Endodermal cell (in vitro differentiated cells): ENCODE results near the gene CHD9. TPM values are rescaled to one million over a fixed set of nuclear protein-coding genes. Genes with fewer than 3 reads are reported as not detected.
"Not testable (repeated sequence)": the region's sequence is repeated elsewhere in the genome, so short reads cannot be mapped to it uniquely, and the experiment has no call there.

Experiments
- DNase-seq: peaks from one replicate; pipeline ENCODE4 v3.0.0-alpha.2; 2017
- H3K27ac ChIP-seq: 2 replicates; pipeline ENCODE4 v1.5.1; 2013; ENCODE audit warnings: mild to moderate bottlenecking, low read depth, low read length, moderate library complexity
- H3K27me3 ChIP-seq: 2 replicates; pipeline ENCODE4 v1.6.1; 2013; ENCODE audit warnings: mild to moderate bottlenecking, low read length, moderate library complexity; ENCODE audit not compliant: insufficient read depth, control insufficient read depth, poor library complexity, severe bottlenecking
- H3K36me3 ChIP-seq: 2 replicates; pipeline ENCODE4 v1.7.0; 2013; ENCODE audit warnings: mild to moderate bottlenecking, low read length, moderate library complexity; ENCODE audit not compliant: control insufficient read depth, insufficient read depth
- H3K4me1 ChIP-seq: one replicate; pipeline ENCODE4 v1.7.0; 2013; ENCODE audit warnings: low read length; ENCODE audit not compliant: control insufficient read depth, insufficient read depth
- H3K4me3 ChIP-seq: 2 replicates; pipeline ENCODE4 v1.5.1; 2013; ENCODE audit warnings: mild to moderate bottlenecking, low read length, moderate library complexity
- H3K9ac ChIP-seq: 2 replicates; pipeline ENCODE4 v1.6.1; 2013; ENCODE audit warnings: mild to moderate bottlenecking, low read length, moderate library complexity; ENCODE audit not compliant: poor library complexity, severe bottlenecking; ENCODE audit errors: extremely low read depth
- H3K9me3 ChIP-seq: 2 replicates; pipeline ENCODE4 v1.6.1; 2013; ENCODE audit warnings: mild to moderate bottlenecking, low read length, moderate library complexity; ENCODE audit not compliant: control insufficient read depth
- H3K27ac Mint-ChIP-seq: 2 replicates; pipeline ENCODE4 v1.8.0; 2020; ENCODE audit warnings: mixed read lengths
- H3K27me3 Mint-ChIP-seq: 2 replicates; pipeline ENCODE4 v1.8.0; 2021; ENCODE audit warnings: mild to moderate bottlenecking, mixed read lengths; ENCODE audit not compliant: insufficient read depth
- H3K36me3 Mint-ChIP-seq: 2 replicates; pipeline ENCODE4 v1.8.0; 2020; ENCODE audit warnings: low read depth, mixed read lengths
- H3K4me1 Mint-ChIP-seq: 2 replicates; pipeline ENCODE4 v1.8.0; 2020; ENCODE audit warnings: mixed read lengths
- H3K4me3 Mint-ChIP-seq: 2 replicates; pipeline ENCODE4 v1.8.0; 2020; ENCODE audit warnings: mild to moderate bottlenecking, moderate library complexity, mixed read lengths
- H3K9me3 Mint-ChIP-seq: 2 replicates; pipeline ENCODE4 v1.8.0; 2020; ENCODE audit warnings: mild to moderate bottlenecking, mixed read lengths
- CTCF ChIP-seq: fragments of 200-600 bp; sonication (generic); conservative IDR thresholded peaks from 2 replicates; pipeline ENCODE4 v1.5.0; 2021; ENCODE audit warnings: antibody characterized with exemption, mild to moderate bottlenecking
- WGBS, 2 experiments: methylation state at CpG; one replicate each; pipeline versions ENCODE4 v1.1.5 to v1.1.7; 2013; ENCODE audit warnings: missing lambda C conversion rate in 2 of 2, mixed read lengths in 1 of 2; ENCODE audit not compliant: insufficient coverage in 1 of 2, insufficient read length in 1 of 2; 5-methylcytosine and 5-hydroxymethylcytosine counted together
- total RNA-seq, 2 donors: library from RNA; stranded (reverse); fragmentation: NEBNext Ultra II Directional in 1 of 2; extraction: Animal tissue kit (Norgen Biotek cat#: 25700) in 1 of 2; gene quantifications; 2 replicates in 1 of 2; 3 replicates in 1 of 2; pipeline ENCODE4 v1.2.1, GENCODE V29; 2021

CHD9 gene
- total RNA-seq, 2 donors from 2014 or later, result 36.8 to 40.5 TPM

GRCh38 chr16:53043428-53043831, 11.4 kb upstream of the CHD9 start:
- Histone ChIP-seq H3K9ac (peak overlapping the region; percentile 86), H3K36me3 (no peaks in the 10 kb centered on the region), H3K27me3 (no peaks in the 10 kb centered on the region), H3K4me3 (peak overlapping the region; percentile 82), H3K9me3 (peaks cover 12% of the 10 kb centered on the region), H3K4me1 (peaks cover 11% of the 10 kb centered on the region), H3K27ac (no peak overlapping the region)
- peak; percentile 69 for DNase-seq
- peak overlapping the region; percentile 97 for H3K27ac Mint-ChIP-seq
- peaks cover 23% of the 10 kb centered on the region for H3K36me3 Mint-ChIP-seq
- peaks cover 29% of the 10 kb centered on the region for H3K9me3 Mint-ChIP-seq
- WGBS, 2 experiments, result 5 to 26% methylated on average over 4 to 5 of the region's 5 CpGs
- H3K4me3 Mint-ChIP-seq, result peak overlapping the region; percentile 89
- no peak for TF ChIP-seq CTCF
- peaks cover 7% of the 10 kb centered on the region for H3K27me3 Mint-ChIP-seq
- H3K4me1 Mint-ChIP-seq, result peaks cover 61% of the 10 kb centered on the region

GRCh38 chr16:53043986-53044601, 10.7 kb upstream of the CHD9 start:
- Histone ChIP-seq H3K27ac (peak overlapping the region; percentile 7), H3K27me3 (no peaks in the 10 kb centered on the region), H3K4me1 (peaks cover 11% of the 10 kb centered on the region), H3K4me3 (peak overlapping the region; percentile 82), H3K9ac (peak overlapping the region; percentile 86), H3K9me3 (peaks cover 12% of the 10 kb centered on the region), H3K36me3 (no peaks in the 10 kb centered on the region)
- Mint-ChIP-seq H3K4me3 (peak overlapping the region; percentile 89), H3K9me3 (peaks cover 30% of the 10 kb centered on the region), H3K36me3 (peaks cover 21% of the 10 kb centered on the region), H3K4me1 (peaks cover 61% of the 10 kb centered on the region), H3K27me3 (peaks cover 11% of the 10 kb centered on the region), H3K27ac (peak overlapping the region; percentile 97)
- peak; percentile 97 for DNase-seq
- TF ChIP-seq CTCF, result no peak
- 4 to 5% methylated on average over 7 to 11 of the region's 11 CpGs for WGBS, 2 experiments

- peaks cover 25% of the 10 kb centered on the region for H3K9me3 Mint-ChIP-seq
- H3K27ac Mint-ChIP-seq, result peak overlapping the region; percentile 97
- peaks cover 12% of the 10 kb centered on the region for H3K9me3 ChIP-seq
- 71 to 93% methylated on average over 5 to 6 of the region's 6 CpGs for WGBS, 2 experiments
- no peak overlapping the region for H3K27ac ChIP-seq
- H3K4me3 Mint-ChIP-seq, result peak overlapping the region; percentile 89
- peaks cover 11% of the 10 kb centered on the region for H3K4me1 ChIP-seq
- H3K27me3 ChIP-seq, result no peaks in the 10 kb centered on the region
- no peak for DNase-seq
- H3K4me3 ChIP-seq, result peak overlapping the region; percentile 47
- TF ChIP-seq CTCF, result no peak
- H3K36me3 ChIP-seq, result no peaks in the 10 kb centered on the region
- peaks cover 17% of the 10 kb centered on the region for H3K27me3 Mint-ChIP-seq
- H3K4me1 Mint-ChIP-seq, result peaks cover 52% of the 10 kb centered on the region
- peaks cover 11% of the 10 kb centered on the region for H3K36me3 Mint-ChIP-seq
- peak overlapping the region; percentile 86 for H3K9ac ChIP-seq
Observed at GRCh38 chr16:53045341-53046220, 9.2 kb upstream of the CHD9 start.

DNA sequence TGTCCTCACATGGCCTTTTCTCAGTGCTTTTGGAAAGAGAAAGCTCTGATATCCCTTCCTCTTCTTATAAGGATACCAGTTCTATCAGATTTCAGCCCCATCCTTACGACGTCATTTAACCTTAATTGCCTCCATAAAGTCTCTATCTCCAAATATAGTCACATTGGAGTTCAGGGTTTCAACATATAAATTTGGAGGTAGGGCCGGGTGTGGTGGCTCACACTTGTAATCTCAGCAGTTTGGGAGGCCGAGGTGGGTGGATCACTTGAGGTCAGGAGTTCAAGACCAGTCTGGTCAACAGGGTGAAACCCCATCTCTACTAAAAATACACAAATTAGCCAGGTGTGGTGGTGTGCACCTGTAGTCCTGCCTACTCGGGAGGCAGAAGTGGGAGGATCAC, 7.3 kb upstream of the CHD9 start:
- DNase-seq, H3K36me3 Mint-ChIP-seq, H3K27me3 ChIP-seq, H3K9ac ChIP-seq, H3K36me3 ChIP-seq, H3K27ac ChIP-seq, H3K27ac Mint-ChIP-seq, H3K4me3 Mint-ChIP-seq: not testable (repeated sequence)
- peaks cover 36% of the 10 kb centered on the region for H3K4me1 Mint-ChIP-seq
- H3K9me3 Mint-ChIP-seq, result peaks cover 23% of the 10 kb centered on the region
- peaks cover 11% of the 10 kb centered on the region for H3K4me1 ChIP-seq
- H3K9me3 ChIP-seq, result peaks cover 12% of the 10 kb centered on the region
- 93 to 100% methylated on average over 2 to 5 of the region's 5 CpGs for WGBS, 2 experiments
- peak overlapping the region; percentile 10 for H3K4me3 ChIP-seq
- H3K27me3 Mint-ChIP-seq, result peaks cover 18% of the 10 kb centered on the region
